Retinal pigment epithelial cell (primary cell): ENCODE results near the gene KRTAP21-2.
"Not testable (repeated sequence)": the region's sequence is repeated elsewhere in the genome, so short reads cannot be mapped to it uniquely, and the experiment has no call there.

Experiments used
- DNase-seq: peaks from one replicate; pipeline ENCODE4 v3.0.0-alpha.2; 2010; ENCODE audit warnings: low read depth
- H3K4me3 ChIP-seq: 2 replicates; pipeline ENCODE4 v1.5.1; 2011; ENCODE audit warnings: mild to moderate bottlenecking, low read length, control low read depth, moderate library complexity
- CTCF ChIP-seq: conservative IDR thresholded peaks from 2 replicates; pipeline ENCODE4 v1.5.1; 2011; ENCODE audit warnings: low read depth, low read length, control low read depth, inconsistent platforms

Gene KRTAP21-2

GRCh38 chr21:30747159-30747558 is at the start of gene KRTAP21-2:
Gene KRTAP21-2 (minus strand): TSS chr21:30747259. CDS start chr21:30747202, 57 bp downstream.
- H3K4me3 ChIP-seq: no peak within 1 kb of the TSS
- DNase-seq: no peak
- no peak for TF ChIP-seq CTCF

- TF ChIP-seq CTCF: no peak
- no peak overlapping the region for H3K4me3 ChIP-seq
- DNase-seq: no peak
Measured at GRCh38 chr21:30793581-30794314, 46.7 kb upstream of the KRTAP21-2 start.

DNA sequence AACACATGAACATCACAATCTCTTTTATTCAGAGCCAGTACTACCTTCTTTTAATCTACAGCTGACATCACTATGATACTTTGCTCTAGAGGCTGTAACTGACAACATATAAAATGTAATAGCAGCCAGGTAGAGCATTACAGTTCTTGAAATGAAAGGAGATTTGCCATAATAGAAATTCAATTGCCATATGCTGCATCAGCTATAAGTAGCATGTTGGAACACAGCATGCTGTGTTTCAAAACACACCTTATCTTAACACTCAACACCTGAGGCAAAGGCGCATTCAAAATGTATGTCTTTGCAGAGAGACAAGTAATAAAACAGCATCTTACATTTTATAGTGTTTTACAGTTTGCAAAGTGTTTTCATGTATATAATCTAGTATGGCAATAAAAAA is 32.2 kb upstream of the KRTAP21-2 start:
- TF ChIP-seq CTCF: no peak
- no peak for DNase-seq
- no peak overlapping the region for H3K4me3 ChIP-seq

GRCh38 chr21:30769724-30770431 is 22.8 kb upstream of the KRTAP21-2 start:
- no peak overlapping the region for H3K4me3 ChIP-seq
- TF ChIP-seq CTCF: no peak
- DNase-seq: no peak

DNA sequence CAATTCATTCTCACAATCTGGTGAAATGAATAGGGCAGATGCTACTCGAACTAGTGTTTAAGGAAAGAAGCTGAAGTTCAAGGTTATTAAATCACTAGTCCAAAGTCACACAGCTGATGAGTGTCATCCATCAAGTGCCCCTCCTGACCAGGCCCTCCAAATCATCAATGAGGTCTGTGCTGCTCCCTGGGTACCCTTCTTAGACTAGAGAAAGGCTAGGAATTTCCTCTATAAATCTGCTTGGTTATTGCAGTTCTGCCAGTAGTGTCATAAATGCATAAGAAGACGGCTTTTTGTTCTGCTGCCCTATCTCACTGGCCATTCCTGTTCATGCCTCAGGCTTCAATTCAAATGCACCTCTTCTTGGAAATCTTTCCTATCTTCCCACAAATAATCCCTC is 13.7 kb upstream of the KRTAP21-2 start:
- no peak for TF ChIP-seq CTCF
- DNase-seq: no peak
- H3K4me3 ChIP-seq: no peak overlapping the region

DNA sequence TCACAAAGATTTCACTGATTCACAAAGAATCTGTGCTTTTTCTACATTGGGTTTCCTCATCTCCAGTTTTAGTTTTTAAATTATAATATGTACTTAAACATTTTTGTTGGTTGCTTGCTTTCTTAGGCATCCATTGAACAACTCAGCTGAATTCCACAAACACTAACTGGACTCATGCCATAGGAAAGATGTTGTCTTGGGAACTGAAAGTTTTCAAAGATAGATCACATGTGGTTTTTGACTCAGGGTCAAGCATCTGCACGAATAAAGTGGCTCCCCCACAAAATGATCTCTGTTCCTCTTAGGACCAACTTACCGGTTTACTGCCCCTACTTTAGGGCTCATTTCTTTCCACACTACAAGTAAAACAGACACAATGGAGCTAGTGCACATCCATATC is 11.2 kb upstream of the KRTAP21-2 start:
- TF ChIP-seq CTCF: no peak
- DNase-seq: no peak
- H3K4me3 ChIP-seq: no peak overlapping the region

GRCh38 chr21:30755328-30755727 is 8.3 kb upstream of the KRTAP21-2 start, which contains the start of gene KRTAP21-1:
Gene KRTAP21-1 (minus strand): TSS chr21:30755428. CDS start chr21:30755378, 50 bp downstream.
- not testable (repeated sequence) for H3K4me3 ChIP-seq, DNase-seq
